Prostate gland (tissue), 2 donors: ENCODE data around the gene CENPB. TPM values are rescaled to one million over a fixed set of nuclear protein-coding genes. Genes with fewer than 3 reads are reported as not detected.

Experiments
- DNase-seq: peaks from one replicate; pipeline ENCODE4 v3.0.0-alpha.2; 2019; ENCODE audit warnings: low spot score
- H3K27ac ChIP-seq, 2 donors: fragments of 200-600 bp; sonication (generic); 2 replicates each; pipeline ENCODE4 v1.5.1; 2017 to 2019
- H3K27me3 ChIP-seq: fragments of 200-600 bp; sonication (generic); replicated peaks from 2 replicates; pipeline ENCODE4 v1.5.1; 2019; ENCODE audit not compliant: insufficient read depth
- H3K36me3 ChIP-seq, 2 donors: fragments of 200-600 bp; sonication (generic); 1 replicate in 1 of 2; 2 replicates in 1 of 2; pipeline versions ENCODE4 v1.5.1 to v1.8.1; 2017 to 2019
- H3K4me1 ChIP-seq: fragments of 200-600 bp; sonication (generic); replicated peaks from 2 replicates; pipeline ENCODE4 v1.5.1; 2019
- H3K4me3 ChIP-seq, 2 donors: fragments of 200-600 bp; sonication (generic); 2 replicates each; pipeline ENCODE4 v1.5.1; 2017 to 2019
- H3K9me3 ChIP-seq: fragments of 200-600 bp; sonication (generic); 2 replicates; pipeline ENCODE4 v1.5.1; 2017
- POLR2A ChIP-seq: fragments of 450-650 bp; IDR thresholded peaks from one replicate; pipeline ENCODE4 v1.6.1; 2016; ENCODE audit warnings: antibody characterized with exemption, mild to moderate bottlenecking
- POLR2AphosphoS5 ChIP-seq: sonication (generic); formaldehyde crosslinking; IDR thresholded peaks from one replicate; pipeline ENCODE4 v1.6.1; 2017; ENCODE audit warnings: antibody characterized with exemption
- WGBS: methylation state at CpG from one replicate; pipeline ENCODE4 v1.1.5; 2018; 5-methylcytosine and 5-hydroxymethylcytosine counted together
- intact Hi-C: fragments of 100-400 bp; cut with DNase I; formaldehyde crosslinking; loops from one replicate; pipeline ENCODE4 v1.14.2; 2022
- total RNA-seq, 2 donors: library from RNA; depleted of rRNA; stranded (reverse); fragments of >200 nt; gene quantifications; one replicate each; pipeline ENCODE4 v1.1.0, GENCODE V29; 2016
- TF ChIP-seq, protein P1 (sequence below), 4 experiments: fragments of 200-600 bp in 2 of 4; fragments of 450-650 bp in 2 of 4; sonication (generic) in 2 of 4; IDR thresholded peaks; 1 replicate in 3 of 4; 2 replicates in 1 of 4; pipeline ENCODE4 v1.5.1; 2016 to 2019; ENCODE audit warnings: antibody characterized with exemption in 4 of 4, mild to moderate bottlenecking in 2 of 4, moderate library complexity in 2 of 4

Gene CENPB
- total RNA-seq, 2 donors from 2014 or later = 76.6 to 86.9 TPM

DNA sequence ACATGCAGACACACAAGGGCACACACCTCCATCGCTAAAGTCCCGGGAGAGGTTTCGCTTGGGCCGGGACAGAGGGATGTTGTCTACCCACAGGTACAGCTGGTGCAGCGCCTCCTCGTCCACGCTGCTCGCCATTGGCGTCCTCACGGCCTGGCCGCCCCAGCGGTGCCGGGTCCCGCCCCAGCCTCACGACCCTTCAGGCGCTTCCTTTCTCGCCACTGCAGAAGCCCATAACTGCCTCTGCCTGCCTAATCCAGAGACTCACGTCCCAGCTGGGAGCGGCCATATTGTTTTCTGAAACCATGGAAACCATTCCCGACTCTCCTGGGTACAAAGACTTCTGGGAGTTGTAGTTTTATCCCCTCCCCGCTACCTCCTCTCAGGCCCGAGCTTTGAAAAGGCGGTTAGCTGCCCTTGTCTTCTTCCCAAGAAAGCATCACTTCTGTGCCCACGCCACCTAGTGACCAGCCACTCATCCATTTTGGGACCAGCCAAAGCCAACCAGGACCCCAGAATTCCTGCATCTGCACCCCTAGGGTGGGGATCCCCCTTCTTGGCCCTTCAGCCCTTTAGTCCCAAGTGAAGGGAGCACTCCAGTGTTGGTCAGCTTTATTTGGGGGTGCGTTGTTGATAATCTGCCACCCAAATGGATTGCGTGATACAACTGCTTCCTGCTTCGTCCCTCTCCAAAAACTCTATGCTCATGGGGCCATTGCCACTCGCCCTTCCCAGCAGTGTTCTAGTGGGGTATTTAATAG lies 5.2 kb downstream of the CENPB start, which contains the start of gene SPEF1:
Gene SPEF1, minus strand, starts transcription at position 296 of the 758 bp plus-strand sequence. Its CDS starts 161 bp downstream, at position 135.
- Histone ChIP-seq H3K4me3 (peak within 1 kb of the TSS; percentile 12 to 32), H3K27ac (peak within 1 kb of the TSS; percentile 42 to 44), H3K4me1 (peaks cover 22% of the 10 kb centered on the region), H3K36me3 (no peaks in the 10 kb centered on the region), H3K27me3 (no peaks in the 10 kb centered on the region), H3K9me3 (no peaks in the 10 kb centered on the region)
- TF ChIP-seq, protein P1, sequence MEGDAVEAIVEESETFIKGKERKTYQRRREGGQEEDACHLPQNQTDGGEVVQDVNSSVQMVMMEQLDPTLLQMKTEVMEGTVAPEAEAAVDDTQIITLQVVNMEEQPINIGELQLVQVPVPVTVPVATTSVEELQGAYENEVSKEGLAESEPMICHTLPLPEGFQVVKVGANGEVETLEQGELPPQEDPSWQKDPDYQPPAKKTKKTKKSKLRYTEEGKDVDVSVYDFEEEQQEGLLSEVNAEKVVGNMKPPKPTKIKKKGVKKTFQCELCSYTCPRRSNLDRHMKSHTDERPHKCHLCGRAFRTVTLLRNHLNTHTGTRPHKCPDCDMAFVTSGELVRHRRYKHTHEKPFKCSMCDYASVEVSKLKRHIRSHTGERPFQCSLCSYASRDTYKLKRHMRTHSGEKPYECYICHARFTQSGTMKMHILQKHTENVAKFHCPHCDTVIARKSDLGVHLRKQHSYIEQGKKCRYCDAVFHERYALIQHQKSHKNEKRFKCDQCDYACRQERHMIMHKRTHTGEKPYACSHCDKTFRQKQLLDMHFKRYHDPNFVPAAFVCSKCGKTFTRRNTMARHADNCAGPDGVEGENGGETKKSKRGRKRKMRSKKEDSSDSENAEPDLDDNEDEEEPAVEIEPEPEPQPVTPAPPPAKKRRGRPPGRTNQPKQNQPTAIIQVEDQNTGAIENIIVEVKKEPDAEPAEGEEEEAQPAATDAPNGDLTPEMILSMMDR (IDR thresholded peaks at IDR 0.05) = peak in 3 of 4 experiments; percentile 35 to 48 (median 44)
- TF ChIP-seq POLR2AphosphoS5 (peak; percentile 86), POLR2A (no peak)
- peak; percentile 76 for DNase-seq
- intact Hi-C loops = no loop called here
- 14% methylated on average over 28 of the region's 28 CpGs for WGBS

DNA sequence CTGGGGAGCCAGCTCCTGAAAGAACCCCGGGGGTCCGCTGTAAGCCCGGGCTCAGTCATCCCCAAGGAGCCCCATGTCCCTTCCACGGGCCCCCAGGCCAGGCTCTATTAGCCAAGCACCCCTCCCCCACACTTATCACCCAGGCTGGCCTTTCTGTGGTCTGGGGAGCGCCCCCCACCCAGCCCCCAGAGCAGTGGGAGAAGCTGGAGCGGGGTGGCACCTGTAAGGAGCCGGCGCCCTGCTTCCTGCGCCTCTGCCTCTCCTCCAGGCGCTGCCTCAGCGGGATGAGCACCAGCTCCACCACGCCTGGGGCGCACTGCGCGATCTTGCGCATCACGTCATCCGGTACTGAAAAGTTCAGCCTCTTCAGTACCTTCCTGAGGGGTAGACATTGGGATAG lies 7.6 kb downstream of the CENPB start:
- intact Hi-C loops = loop anchor here (5.0 kb wide), 1 partner anchor 62 kb away; no protein-coding TSS in a partner anchor
- peaks cover 9% of the 10 kb centered on the region for H3K4me1 ChIP-seq
- no peak for DNase-seq
- H3K27ac ChIP-seq = no peak overlapping the region
- H3K9me3 ChIP-seq = no peaks in the 10 kb centered on the region
- WGBS = 66% methylated on average over 14 of the region's 18 CpGs
- H3K4me3 ChIP-seq = no peak overlapping the region
- H3K27me3 ChIP-seq = no peaks in the 10 kb centered on the region
- H3K36me3 ChIP-seq = no peaks in the 10 kb centered on the region
- TF ChIP-seq, protein P1 (IDR thresholded peaks at IDR 0.05) = no peak
- TF ChIP-seq POLR2AphosphoS5 = no peak

DNA sequence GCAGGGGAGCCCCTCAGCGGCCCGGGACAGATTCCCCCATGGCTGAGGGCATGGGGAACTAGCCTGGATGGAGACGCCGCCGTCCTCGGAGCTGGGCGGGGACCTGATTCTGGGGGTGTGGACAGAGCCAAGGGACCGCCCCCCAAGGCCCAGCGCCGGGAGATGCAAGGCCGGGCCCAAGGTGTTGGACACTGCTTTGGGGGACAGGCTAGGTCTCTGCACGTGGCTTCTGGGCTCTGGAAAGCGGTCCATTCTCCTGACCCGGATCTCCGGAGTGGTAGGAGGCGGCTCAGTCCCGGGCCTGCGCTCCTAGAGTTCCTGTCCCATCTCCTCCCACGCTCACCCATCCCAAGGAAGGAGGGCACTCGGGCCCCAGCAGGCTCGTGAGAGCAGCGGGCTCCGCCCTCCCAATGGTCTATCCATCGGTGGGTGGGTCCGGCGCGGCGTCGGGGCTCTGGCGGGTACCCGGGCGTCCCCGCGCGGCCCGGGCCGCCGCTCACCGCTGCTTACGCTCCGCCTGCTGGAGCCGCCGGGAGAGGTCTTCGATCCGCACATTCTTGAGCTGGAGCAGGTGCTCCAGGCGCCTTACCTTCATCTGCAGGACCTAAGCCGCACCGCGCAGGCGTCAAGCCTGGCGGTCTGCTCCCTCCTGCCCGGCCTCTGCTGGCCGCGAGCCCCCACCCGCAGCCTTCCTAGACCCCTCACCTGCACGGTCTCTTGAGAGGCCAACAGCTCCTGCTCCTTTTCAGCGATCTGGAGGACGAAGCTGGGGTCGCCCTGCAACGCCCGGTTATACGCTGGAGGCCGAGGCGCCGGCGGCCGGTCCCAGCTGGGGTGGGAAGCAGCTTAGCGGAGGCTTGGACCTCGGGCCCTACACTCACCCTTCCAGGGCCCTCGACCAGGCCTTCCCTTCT lies 8.6 kb downstream of the CENPB start:
- no peak overlapping the region for H3K27ac ChIP-seq
- H3K4me3 ChIP-seq = peak overlapping the region; percentile 27 to 35
- TF ChIP-seq, protein P1 (IDR thresholded peaks at IDR 0.05) = peak in 1 of 4 experiments; percentile 28
- TF ChIP-seq POLR2AphosphoS5 (no peak), POLR2A (no peak)
- H3K36me3 ChIP-seq = no peaks in the 10 kb centered on the region
- no peaks in the 10 kb centered on the region for H3K9me3 ChIP-seq
- intact Hi-C loops = loop anchor here (5.0 kb wide), 1 partner anchor 61 kb away; no protein-coding TSS in a partner anchor
- no peak for DNase-seq
- peaks cover 4% of the 10 kb centered on the region for H3K4me1 ChIP-seq
- 10% methylated on average over 49 of the region's 70 CpGs for WGBS
- H3K27me3 ChIP-seq = no peaks in the 10 kb centered on the region

DNA sequence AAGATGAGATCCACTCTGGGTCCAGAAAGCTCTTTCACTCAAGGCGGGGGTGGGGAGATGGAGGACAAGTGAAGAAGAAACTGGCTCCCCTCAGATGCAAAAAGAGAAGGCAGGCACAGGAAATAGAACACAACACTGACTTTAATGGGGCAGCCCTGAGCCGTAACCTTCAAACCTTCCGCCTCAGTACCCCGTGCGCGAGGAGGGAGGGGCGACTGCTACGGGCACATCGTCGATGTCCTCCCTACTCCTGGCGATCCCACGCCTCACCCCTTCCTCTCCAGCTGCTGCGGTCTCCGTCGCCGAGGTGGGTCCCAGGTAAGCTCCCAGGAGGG lies 9.2 kb downstream of the CENPB start:
- Histone ChIP-seq H3K27me3 (no peaks in the 10 kb centered on the region), H3K4me3 (peak overlapping the region; percentile 27 to 35), H3K27ac (no peak overlapping the region), H3K9me3 (no peaks in the 10 kb centered on the region), H3K36me3 (no peaks in the 10 kb centered on the region), H3K4me1 (no peaks in the 10 kb centered on the region)
- TF ChIP-seq POLR2A (no peak), POLR2AphosphoS5 (no peak)
- TF ChIP-seq, protein P1 (IDR thresholded peaks at IDR 0.05) = no peak
- no peak for DNase-seq
- intact Hi-C loops = loop anchor here (5.0 kb wide), 1 partner anchor 60 kb away; no protein-coding TSS in a partner anchor
- WGBS = 11% methylated on average over 16 of the region's 16 CpGs
